ENCODE data around the gene DBP. TPM values are rescaled to one million over a fixed set of nuclear protein-coding genes. Genes with fewer than 3 reads are reported as not detected.

The DBP gene
- polyA plus RNA-seq, 2 of the 4 experiments (the other 2 are of a cell fraction), result 2.5 to 3.8 TPM

GRCh38 chr19:48615231-48616040 lies 21.7 kb downstream of the DBP start:
- ChIA-PET POLR2A (interaction anchor here (0.6 to 0.8 kb wide), 2 partner anchors 122 to 220 kb away, joined by 3 read pairs; no protein-coding TSS in a partner anchor), CTCF (interaction anchor here (1.1 to 18.9 kb wide), 7 partner anchors 9 to 344 kb away, joined by 3 to 396 read pairs (median 5); partner anchors contain the start of gene KDELR1)
- DNase-seq (ENCODE audit: low read depth in 1 of 2, low spot score in 1 of 2) (no peak), ATAC-seq (no peak), FAIRE-seq (no peak)
- peak overlapping the region in 1 of 2 experiments; percentile 90; a peak in 3 of 6 replicates for H3K27ac ChIP-seq
- peak overlapping the region; percentile 92 for H3K4me2 ChIP-seq
- peaks cover 43% of the 10 kb centered on the region for H3K4me1 ChIP-seq
- no peak overlapping the region for H3K4me3 ChIP-seq
- TF ChIP-seq EP300 (IDR thresholded peaks at IDR 0.05), result no peak
- no peak for TF ChIP-seq HES2 (IDR thresholded peaks at IDR 0.05)
- no peak for TF ChIP-seq KDM1A (IDR thresholded peaks at IDR 0.05; ENCODE audit: low read depth)
- TF ChIP-seq KDM5A (IDR thresholded peaks at IDR 0.05), result no peak
- TF ChIP-seq MAFK (IDR thresholded peaks at IDR 0.05; ENCODE audit: partially characterized antibody), result peak; percentile 83
- no peaks in the 10 kb centered on the region for H3K9me3 ChIP-seq
- 73% methylated on average over 19 of the region's 19 CpGs for WGBS (ENCODE audit: missing lambda C conversion rate)

GRCh38 chr19:48614436-48615230 lies 22.5 kb downstream of the DBP start, which contains the start of gene FAM83E:
Gene FAM83E (minus strand): TSS chr19:48615076. CDS start chr19:48613372, 1,704 bp downstream.
- peak; percentile 4; a peak in 5 of 6 replicates for ATAC-seq
- peaks cover 37% of the 10 kb centered on the region for H3K4me1 ChIP-seq
- no peaks in the 10 kb centered on the region for H3K9me3 ChIP-seq
- FAIRE-seq, result no peak
- H3K4me2 ChIP-seq, result peak within 1 kb of the TSS; percentile 92
- peak; percentile 61 to 75 for DNase-seq (ENCODE audit: low read depth in 1 of 2, low spot score in 1 of 2)
- ChIA-PET CTCF (interaction anchor here (1.1 to 18.9 kb wide), 6 partner anchors 9 to 301 kb away, joined by 3 to 396 read pairs (median 4); partner anchors contain the start of gene KDELR1), POLR2A (interaction anchor here (0.5 to 0.9 kb wide), 4 partner anchors 9 to 747 kb away, joined by 3 read pairs; partner anchors contain the start of gene TEAD2)
- H3K27ac ChIP-seq, result peak within 1 kb of the TSS; percentile 3 to 90; a peak in 4 of 6 replicates
- 43% methylated on average over 30 of the region's 31 CpGs for WGBS (ENCODE audit: missing lambda C conversion rate)
- H3K4me3 ChIP-seq, result no peak within 1 kb of the TSS
- TF ChIP-seq RAD21 (conservative IDR thresholded peaks at IDR 0.05 in 1 of 2, IDR thresholded peaks at IDR 0.05 in 1 of 2), result no peak
- no peak for TF ChIP-seq ESRRA (IDR thresholded peaks at IDR 0.05; ENCODE audit: borderline replicate concordance, low read length)
- no peak for TF ChIP-seq CBX8 (IDR thresholded peaks at IDR 0.05)
- peak; percentile 74 for TF ChIP-seq PBX3 (IDR thresholded peaks at IDR 0.05)
- peak; percentile 43; the same call in 1 of the 2 replicates for TF ChIP-seq REST (IDR thresholded peaks at IDR 0.05)
- TF ChIP-seq NFE2L2 (conservative IDR thresholded peaks at IDR 0.05; ENCODE audit: low read length), result no peak
- TF ChIP-seq USF2 (IDR thresholded peaks at IDR 0.05), result no peak
- no peak for TF ChIP-seq HEYL (CRISPR knock-in tag; IDR thresholded peaks at IDR 0.05)
- peak; percentile 84 for TF ChIP-seq HMGXB4 (CRISPR knock-in tag; IDR thresholded peaks at IDR 0.05; ENCODE audit: borderline replicate concordance)
- no peak for TF ChIP-seq SMC3 (IDR thresholded peaks at IDR 0.05)
- TF ChIP-seq FOSB (CRISPR knock-in tag; IDR thresholded peaks at IDR 0.05), result peak; percentile 98
- TF ChIP-seq HOXB5 (CRISPR knock-in tag; IDR thresholded peaks at IDR 0.05), result peak; percentile 71; the same call in 1 of the 2 replicates
- TF ChIP-seq ELK1 (IDR thresholded peaks at IDR 0.05; ENCODE audit: low read depth, low read length), result no peak
- TF ChIP-seq RCOR1 (IDR thresholded peaks at IDR 0.05; ENCODE audit: low read depth, low read length), result no peak
- no peak for TF ChIP-seq SREBF2 (IDR thresholded peaks at IDR 0.05)
- peak; percentile 99 for TF ChIP-seq HOXA7 (CRISPR knock-in tag; IDR thresholded peaks at IDR 0.05)
- TF ChIP-seq MAFK (IDR thresholded peaks at IDR 0.05; ENCODE audit: partially characterized antibody), result no peak
- peak; percentile 98 for TF ChIP-seq TFCP2L1 (CRISPR knock-in tag; IDR thresholded peaks at IDR 0.05)
- TF ChIP-seq TP53 (CRISPR knock-in tag; IDR thresholded peaks at IDR 0.05), result peak; percentile 99
- no peak for TF ChIP-seq RFX5 (IDR thresholded peaks at IDR 0.05)
- no peak for TF ChIP-seq EHMT2 (IDR thresholded peaks at IDR 0.05; ENCODE audit: low read depth)
- TF ChIP-seq POLR2A (IDR thresholded peaks at IDR 0.05; ENCODE audit: low read length), result peak; percentile 19; the same call in 1 of the 2 replicates

Measured in A549 (cell line).